Sigmoid colon (tissue), 7 donors: ENCODE data around the gene ACOX1. TPM values are rescaled to one million over a fixed set of nuclear protein-coding genes. Genes with fewer than 3 reads are reported as not detected.

Source experiments
- DNase-seq: peaks from one replicate; pipeline ENCODE4 v3.0.0-alpha.2; 2019
- H3K27ac ChIP-seq, 4 donors: fragments of 200-600 bp; sonication (generic); one replicate each; pipeline ENCODE4 v1.5.1; 2016 to 2019; ENCODE audit warnings: mild to moderate bottlenecking in 1 of 4
- H3K27me3 ChIP-seq, 3 donors: fragments of 200-600 bp; sonication (generic); one replicate each; pipeline ENCODE4 v1.5.1; 2019; ENCODE audit warnings: mild to moderate bottlenecking in 1 of 3
- H3K36me3 ChIP-seq, 4 donors: fragments of 200-600 bp; sonication (generic); one replicate each; pipeline ENCODE4 v1.5.1; 2016 to 2019
- H3K4me1 ChIP-seq, 4 donors: fragments of 200-600 bp; sonication (generic); one replicate each; pipeline ENCODE4 v1.5.1; 2017 to 2019
- H3K4me3 ChIP-seq, 4 donors: fragments of 200-600 bp; sonication (generic); one replicate each; pipeline ENCODE4 v1.5.1; 2017 to 2019; ENCODE audit warnings: mild to moderate bottlenecking in 2 of 4, moderate library complexity in 1 of 4
- H3K9me3 ChIP-seq, 4 donors: fragments of 200-600 bp in 3 of 4; sonication (generic) in 3 of 4; one replicate each; pipeline versions ENCODE4 v1.5.1 to v1.6.1; 2013 to 2019
- CTCF ChIP-seq, 4 experiments: fragments of 450-650 bp in 3 of 4; fragments of 200-600 bp in 1 of 4; IDR thresholded peaks; one replicate each; pipeline ENCODE4 v1.5.1; 2016 to 2019; ENCODE audit warnings: antibody characterized with exemption in 4 of 4, mild to moderate bottlenecking in 3 of 4, moderate library complexity in 2 of 4
- EP300 ChIP-seq, 4 donors: sonication (generic); formaldehyde crosslinking; IDR thresholded peaks; one replicate each; pipeline ENCODE4 v1.6.1; 2017; ENCODE audit warnings: antibody characterized with exemption in 4 of 4
- POLR2A ChIP-seq, 2 donors: fragments of 450-650 bp; IDR thresholded peaks; one replicate each; pipeline ENCODE4 v1.6.1; 2016; ENCODE audit warnings: antibody characterized with exemption in 2 of 2, mild to moderate bottlenecking in 2 of 2, moderate library complexity in 2 of 2
- POLR2AphosphoS5 ChIP-seq, 4 donors: sonication (generic); formaldehyde crosslinking; IDR thresholded peaks; one replicate each; pipeline ENCODE4 v1.6.1; 2017; ENCODE audit warnings: antibody characterized with exemption in 4 of 4
- WGBS, 2 donors: extraction: QIAGEN DNeasy Blood & Tissue Kit; methylation state at CpG; one replicate each; pipeline ENCODE4 v1.1.7; 2013; 5-methylcytosine and 5-hydroxymethylcytosine counted together
- intact Hi-C: fragments of 100-400 bp; cut with DNase I; formaldehyde crosslinking; loops from one replicate; pipeline ENCODE4 v1.15.1; 2023
- polyA plus RNA-seq, 3 donors: library from polyadenylated mRNA; stranded (reverse); fragments of 200-250 nt; gene quantifications; one replicate each; pipeline ENCODE4 v1.2.3, GENCODE V29; 2013
- total RNA-seq, 4 donors: library from RNA; depleted of rRNA; stranded (reverse); fragments of >200 nt; gene quantifications; one replicate each; pipeline ENCODE4 v1.1.0, GENCODE V29; 2016
- donor health status: healthy with polysubstance abuse.
- donor health status: Bipolar disorder and iron deficiency.
- donor health status: healthy.

Gene ACOX1
- total and polyA plus RNA-seq, 7 donors: 31.3 to 93.2 (median 34.6) TPM

- DNase-seq: no peak
- no peaks in the 10 kb centered on the region for H3K36me3 ChIP-seq
- H3K9me3 ChIP-seq: no peaks in the 10 kb centered on the region
- no peaks in the 10 kb centered on the region for H3K27me3 ChIP-seq
- no peaks in the 10 kb centered on the region for H3K4me1 ChIP-seq
- TF ChIP-seq POLR2AphosphoS5 (IDR thresholded peaks at IDR 0.05) (no peak), EP300 (IDR thresholded peaks at IDR 0.05) (no peak), POLR2A (IDR thresholded peaks at IDR 0.05) (no peak), CTCF (IDR thresholded peaks at IDR 0.05) (no peak)
- no peak overlapping the region for H3K4me3 ChIP-seq
- intact Hi-C loops: no loop called here
- H3K27ac ChIP-seq: no peak overlapping the region
- WGBS, 2 donors: 94 to 98% methylated on average over 4 of the region's 4 CpGs
These were observed 7.0 kb upstream of the ACOX1 start for GRCh38 chr17:75985986-75986385.

GRCh38 chr17:75983501-75984181 is 4.7 kb upstream of the ACOX1 start:
- no peaks in the 10 kb centered on the region for H3K9me3 ChIP-seq
- WGBS, 2 donors: 44 to 74% methylated on average over 6 of the region's 6 CpGs
- DNase-seq: no peak
- TF ChIP-seq POLR2AphosphoS5 (IDR thresholded peaks at IDR 0.05) (no peak), CTCF (IDR thresholded peaks at IDR 0.05) (no peak), EP300 (IDR thresholded peaks at IDR 0.05) (no peak), POLR2A (IDR thresholded peaks at IDR 0.05) (no peak)
- no peaks in the 10 kb centered on the region for H3K36me3 ChIP-seq
- intact Hi-C loops: no loop called here
- H3K27me3 ChIP-seq: no peaks in the 10 kb centered on the region
- H3K27ac ChIP-seq: no peak overlapping the region
- peaks cover 0 to 10% (median 6%) of the 10 kb centered on the region in 4 donors for H3K4me1 ChIP-seq
- H3K4me3 ChIP-seq: no peak overlapping the region

GRCh38 chr17:75981019-75981615 is 2.2 kb upstream of the ACOX1 start:
- Histone ChIP-seq H3K4me3 (no peak overlapping the region), H3K27me3 (no peaks in the 10 kb centered on the region), H3K9me3 (no peaks in the 10 kb centered on the region), H3K27ac (peak overlapping the region in 1 of 4 donors; percentile 97), H3K4me1 (peaks cover 0 to 32% (median 27%) of the 10 kb centered on the region in 4 donors), H3K36me3 (no peaks in the 10 kb centered on the region)
- intact Hi-C loops: no loop called here
- 92 to 94% methylated on average over 7 of the region's 7 CpGs for WGBS, 2 donors
- TF ChIP-seq CTCF (IDR thresholded peaks at IDR 0.05): no peak
- no peak for TF ChIP-seq POLR2A (IDR thresholded peaks at IDR 0.05)
- no peak for TF ChIP-seq POLR2AphosphoS5 (IDR thresholded peaks at IDR 0.05)
- no peak for TF ChIP-seq EP300 (IDR thresholded peaks at IDR 0.05)
- no peak for DNase-seq

GRCh38 chr17:75980188-75981018 is 1.4 kb upstream of the ACOX1 start:
- DNase-seq: peak; percentile 50
- WGBS, 2 donors: 82 to 90% methylated on average over 18 of the region's 18 CpGs
- peak overlapping the region; percentile 96 to 99 (median 96) for H3K27ac ChIP-seq
- intact Hi-C loops: no loop called here
- no peaks in the 10 kb centered on the region for H3K27me3 ChIP-seq
- H3K36me3 ChIP-seq: no peaks in the 10 kb centered on the region
- H3K4me3 ChIP-seq: peak overlapping the region; percentile 54 to 85 (median 80)
- TF ChIP-seq EP300 (IDR thresholded peaks at IDR 0.05) (no peak), POLR2AphosphoS5 (IDR thresholded peaks at IDR 0.05) (no peak), CTCF (IDR thresholded peaks at IDR 0.05) (no peak), POLR2A (IDR thresholded peaks at IDR 0.05) (no peak)
- no peaks in the 10 kb centered on the region for H3K9me3 ChIP-seq
- peaks cover 0 to 39% (median 30%) of the 10 kb centered on the region in 4 donors for H3K4me1 ChIP-seq
